GM12891 (cell line): ENCODE measurements around the gene SH2D3C.
A peak's percentile ranks its signal among the peaks of the same experiment; 100 is the strongest.

Experiments
- DNase-seq: peaks from one replicate; pipeline ENCODE4 v3.0.0; 2011; ENCODE audit warnings: low spot score; ENCODE audit not compliant: insufficient read length
- FAIRE-seq: peaks from 2 replicates; lab custom pipeline; 2011; peaks lifted over from hg19 to GRCh38; lab: Jason Lieb, UNC
- PAX5 ChIP-seq: IDR thresholded peaks from 2 replicates; pipeline ENCODE4 v1.6.1; 2011; ENCODE audit warnings: low read length, moderate library complexity, mild to moderate bottlenecking; ENCODE audit not compliant: insufficient read depth, severe bottlenecking
- POLR2A ChIP-seq: IDR thresholded peaks from 2 replicates; pipeline ENCODE4 v1.6.1; 2011; ENCODE audit warnings: low read depth, low read length, control low read depth
- POLR2AphosphoS5 ChIP-seq: IDR thresholded peaks from 2 replicates; pipeline ENCODE4 v1.6.1; 2011; ENCODE audit warnings: low read depth, low read length, control low read depth
- POU2F2 ChIP-seq: IDR thresholded peaks from 2 replicates; pipeline ENCODE4 v1.6.1; 2011; ENCODE audit warnings: low read depth, mild to moderate bottlenecking, control low read depth, low read length, moderate library complexity
- SPI1 ChIP-seq: IDR thresholded peaks from 2 replicates; pipeline ENCODE4 v1.6.1; 2011; ENCODE audit warnings: low read depth, low read length, control low read depth
- TAF1 ChIP-seq: IDR thresholded peaks from 2 replicates; pipeline ENCODE4 v1.6.1; 2011; ENCODE audit warnings: low read depth, low read length, control low read depth

Gene SH2D3C

DNA sequence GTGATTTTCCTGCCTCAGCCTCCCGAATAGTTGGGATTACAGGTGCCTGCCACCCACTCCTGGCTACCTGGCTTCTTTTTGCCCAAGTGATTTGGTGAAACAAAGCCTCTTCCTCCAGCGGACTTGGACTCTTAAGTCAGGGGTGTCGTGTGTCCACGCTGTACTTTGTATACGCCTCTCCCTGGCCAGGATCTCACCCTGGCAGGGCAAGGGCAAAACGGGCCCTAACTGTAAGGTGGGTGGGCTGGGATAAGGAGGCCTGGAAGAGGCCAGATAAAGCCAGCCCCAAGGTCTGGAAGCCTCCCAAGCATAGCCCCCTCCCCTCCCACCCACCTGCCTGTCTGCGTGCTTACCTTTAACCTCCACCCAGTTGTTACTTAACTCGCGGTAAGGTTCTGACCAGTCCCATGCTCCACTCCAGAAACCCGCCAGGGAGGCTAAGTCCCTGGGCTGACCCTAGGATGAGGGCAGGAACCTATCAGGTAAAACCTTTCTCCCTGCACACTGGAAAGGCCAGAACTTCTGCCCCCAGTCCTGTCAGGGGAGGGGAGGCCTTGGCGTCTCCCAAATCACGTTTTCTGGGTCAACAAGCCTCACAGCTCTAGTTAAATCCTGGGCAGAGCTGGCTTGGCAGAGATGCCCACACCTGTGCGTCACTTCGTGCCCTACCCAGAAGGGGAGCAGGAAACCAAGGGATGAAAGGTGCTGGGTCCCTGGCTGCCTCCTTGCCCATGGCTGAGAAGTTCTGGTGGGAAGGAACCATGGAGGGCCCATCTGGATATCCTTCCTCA lies 15.7 kb upstream of the SH2D3C start:
- no peak for DNase-seq
- TF ChIP-seq SPI1 = no peak
- TF ChIP-seq POLR2A = peak; percentile 60
- TF ChIP-seq TAF1 = no peak
- TF ChIP-seq PAX5 = no peak
- peak; percentile 51; the same call in 1 of the 2 replicates for TF ChIP-seq POLR2AphosphoS5
- TF ChIP-seq POU2F2 = no peak; the same call in 1 of the 2 replicates
- no peak for FAIRE-seq

- TF ChIP-seq POLR2AphosphoS5 (peak; percentile 59), POLR2A (peak; percentile 57), POU2F2 (no peak)
Observed at GRCh38 chr9:127793093-127793708, 14.7 kb upstream of the SH2D3C start.

GRCh38 chr9:127792417-127793031 lies 14.1 kb upstream of the SH2D3C start:
- DNase-seq = no peak
- TF ChIP-seq SPI1 (no peak), TAF1 (no peak), PAX5 (no peak), POLR2A (no peak; the same call in 1 of the 2 replicates), POLR2AphosphoS5 (no peak; the same call in none of the 2 replicates), POU2F2 (no peak)
- FAIRE-seq = no peak

More at GRCh38 chr9:127793093-127793708, 14.7 kb upstream of the SH2D3C start:
- no peak for FAIRE-seq
- DNase-seq = no peak

DNA sequence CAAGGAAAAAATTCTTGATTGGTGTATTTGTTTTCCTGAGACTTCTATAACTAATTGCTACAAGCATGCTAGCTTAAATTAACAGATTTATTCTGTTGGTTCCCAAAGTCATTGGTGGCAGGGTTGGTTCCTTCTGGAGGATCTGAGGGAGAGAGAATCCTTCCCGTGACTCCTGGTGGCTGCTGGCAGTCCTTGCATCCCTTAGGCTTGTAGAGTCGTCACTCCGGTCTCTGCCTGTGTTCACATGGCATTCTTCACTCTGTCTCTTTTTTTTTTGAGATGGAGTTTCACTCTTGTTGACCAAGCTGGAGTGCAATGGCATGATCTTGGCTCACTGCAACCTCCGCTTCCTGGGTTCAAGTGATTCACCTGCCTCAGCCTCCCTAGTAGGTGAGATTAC lies 12.6 kb upstream of the SH2D3C start:
- DNase-seq (no peak), FAIRE-seq (no peak)
- TF ChIP-seq POLR2A = peak; percentile 29; the same call in 1 of the 2 replicates
- TF ChIP-seq POU2F2 = no peak
- no peak for TF ChIP-seq PAX5

DNA sequence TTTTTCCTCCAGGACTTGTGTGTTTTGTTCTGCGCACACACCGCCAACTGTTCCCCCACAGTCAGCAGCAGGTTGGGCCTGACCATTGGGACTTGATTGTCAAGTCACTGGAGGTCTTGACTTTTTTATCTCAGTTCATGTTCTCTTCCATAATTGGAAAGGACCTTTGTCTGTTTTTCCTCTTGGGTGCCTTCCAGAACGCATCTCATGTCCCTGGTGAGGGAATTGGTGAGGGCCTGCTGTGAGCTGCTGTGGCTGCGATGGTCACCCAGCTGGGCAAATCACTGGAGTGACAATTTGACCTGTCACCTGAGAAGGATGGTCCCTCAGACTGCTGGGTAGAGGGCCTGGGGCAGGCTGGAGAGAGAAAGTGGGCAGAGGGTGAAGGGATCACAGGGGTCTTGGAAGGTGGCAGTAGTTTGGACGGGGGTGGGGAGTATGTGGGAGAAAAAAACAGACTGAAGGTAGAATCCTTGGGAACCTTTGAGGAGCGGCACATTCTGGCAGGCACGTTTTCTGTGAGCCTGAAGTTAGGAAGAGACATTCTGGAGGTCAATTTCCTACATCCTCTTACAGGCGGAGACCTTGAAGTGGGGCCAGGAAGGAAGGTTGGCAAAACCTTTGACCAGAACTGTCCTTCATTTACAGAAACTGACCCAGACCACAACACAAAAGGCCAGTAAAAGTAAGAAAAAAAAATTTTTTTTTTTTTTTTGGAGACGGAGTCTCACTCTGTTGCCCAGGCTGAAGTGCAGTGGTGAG lies 11.8 kb upstream of the SH2D3C start:
- FAIRE-seq (no peak), DNase-seq (no peak)
- TF ChIP-seq TAF1 (no peak), SPI1 (no peak), POLR2A (no peak), POLR2AphosphoS5 (no peak), PAX5 (no peak), POU2F2 (no peak)

DNA sequence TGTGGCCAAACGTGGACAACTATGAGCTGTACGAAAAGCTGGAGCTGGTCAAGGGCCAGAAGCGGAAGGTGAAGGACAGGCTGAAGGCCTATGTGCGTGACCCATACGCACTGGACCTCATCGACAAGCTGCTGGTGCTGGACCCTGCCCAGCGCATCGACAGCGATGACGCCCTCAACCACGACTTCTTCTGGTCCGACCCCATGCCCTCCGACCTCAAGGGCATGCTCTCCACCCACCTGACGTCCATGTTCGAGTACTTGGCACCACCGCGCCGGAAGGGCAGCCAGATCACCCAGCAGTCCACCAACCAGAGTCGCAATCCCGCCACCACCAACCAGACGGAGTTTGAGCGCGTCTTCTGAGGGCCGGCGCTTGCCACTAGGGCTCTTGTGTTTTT lies 10.7 kb upstream of the SH2D3C start:
- TF ChIP-seq POLR2AphosphoS5 = no peak
- FAIRE-seq = no peak
- DNase-seq = no peak

DNA sequence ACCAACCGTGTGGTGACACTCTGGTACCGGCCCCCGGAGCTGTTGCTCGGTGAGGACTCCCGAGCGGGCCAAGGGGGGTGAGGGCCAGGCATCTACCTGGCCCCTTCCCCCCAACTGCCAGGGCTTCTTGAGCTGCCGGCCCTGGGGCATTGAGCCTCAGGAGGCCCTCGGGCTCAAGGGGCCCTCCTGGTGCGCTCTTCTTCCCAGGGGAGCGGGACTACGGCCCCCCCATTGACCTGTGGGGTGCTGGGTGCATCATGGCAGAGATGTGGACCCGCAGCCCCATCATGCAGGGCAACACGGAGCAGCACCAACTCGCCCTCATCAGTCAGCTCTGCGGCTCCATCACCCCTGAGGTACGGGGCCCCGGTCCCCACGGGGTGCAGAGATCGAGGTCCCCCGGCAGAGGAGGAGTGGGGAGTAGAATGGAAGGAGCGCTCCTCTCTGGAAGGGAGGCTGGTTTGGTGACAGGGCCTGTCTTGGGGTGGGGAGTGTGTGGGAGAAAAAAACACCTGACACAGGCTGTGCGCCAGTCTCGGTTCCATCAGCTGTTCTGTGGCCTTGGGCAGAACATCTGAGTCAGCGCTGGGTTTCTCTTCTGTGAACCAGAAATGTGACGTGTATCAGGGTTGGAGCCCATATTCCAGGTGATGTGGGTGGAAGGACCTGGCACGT lies 10.0 kb upstream of the SH2D3C start:
- TF ChIP-seq POLR2A = no peak
- TF ChIP-seq PAX5 = no peak
- TF ChIP-seq TAF1 = no peak
- no peak for TF ChIP-seq POU2F2
- no peak for DNase-seq
- FAIRE-seq = no peak

DNA sequence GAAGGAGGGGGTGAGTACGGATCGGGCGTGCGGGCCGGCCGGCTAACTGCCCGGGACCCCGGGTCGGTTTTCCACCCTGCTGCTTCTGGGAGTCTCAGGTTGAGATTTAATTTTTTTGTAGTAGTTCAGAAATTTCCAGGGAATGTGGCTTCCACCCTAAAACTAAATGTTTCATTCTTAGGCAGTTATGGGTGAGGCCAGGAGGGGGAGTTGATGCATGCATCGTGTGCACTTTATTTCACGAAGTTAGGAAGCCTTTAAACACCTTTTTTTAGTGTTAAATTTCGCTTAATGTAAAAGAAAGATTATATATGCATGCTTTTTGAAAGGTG lies 8.3 kb upstream of the SH2D3C start:
- FAIRE-seq (peak; percentile 63), DNase-seq (no peak)
- no peak for TF ChIP-seq POU2F2
- TF ChIP-seq POLR2A = no peak
- no peak for TF ChIP-seq PAX5
- no peak for TF ChIP-seq TAF1
- no peak for TF ChIP-seq POLR2AphosphoS5
- TF ChIP-seq SPI1 = no peak
